Articular chondrocyte of knee joint (primary cell): Measurements from ENCODE around the gene SPRR2B. TPM values are rescaled to one million over a fixed set of nuclear protein-coding genes. Genes with fewer than 3 reads are reported as not detected.

Source experiments
- small RNA-seq: library from RNA; depleted of rRNA; stranded (forward); fragments of <200 nt; gene quantifications from one replicate; pipeline ENCODE3, GENCODE V24; 2012
- total RNA-seq: library from RNA; depleted of rRNA; stranded (reverse); fragments of >200 nt; gene quantifications from 2 replicates; pipeline ENCODE4 v1.2.3, GENCODE V29; 2012

The SPRR2B gene
- not detected in 2 replicates for total RNA-seq

DNA sequence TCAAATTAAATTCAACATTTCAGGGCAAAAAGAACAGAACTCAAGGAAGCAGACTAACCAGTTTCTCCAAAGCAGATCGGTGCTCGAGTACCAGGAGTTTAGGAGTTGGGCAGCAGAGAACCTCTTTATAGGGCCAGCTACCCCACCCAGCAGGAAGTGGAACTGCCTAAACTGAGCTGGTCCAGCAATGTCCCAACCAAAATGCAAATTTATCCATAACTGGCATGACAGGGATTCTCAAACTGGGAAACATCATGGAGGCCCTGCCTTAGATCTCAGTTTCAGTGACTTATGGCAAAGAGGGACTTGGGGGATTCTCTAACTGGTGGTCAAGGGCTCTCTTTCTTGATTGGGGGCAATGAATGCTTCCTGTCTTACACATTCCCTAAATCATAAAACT, at the start of gene SPRR2B:
TSS of gene SPRR2B (minus strand) at position 101 of the 400 bp plus-strand sequence. CDS start 772 bp downstream, outside the sequence.

DNA sequence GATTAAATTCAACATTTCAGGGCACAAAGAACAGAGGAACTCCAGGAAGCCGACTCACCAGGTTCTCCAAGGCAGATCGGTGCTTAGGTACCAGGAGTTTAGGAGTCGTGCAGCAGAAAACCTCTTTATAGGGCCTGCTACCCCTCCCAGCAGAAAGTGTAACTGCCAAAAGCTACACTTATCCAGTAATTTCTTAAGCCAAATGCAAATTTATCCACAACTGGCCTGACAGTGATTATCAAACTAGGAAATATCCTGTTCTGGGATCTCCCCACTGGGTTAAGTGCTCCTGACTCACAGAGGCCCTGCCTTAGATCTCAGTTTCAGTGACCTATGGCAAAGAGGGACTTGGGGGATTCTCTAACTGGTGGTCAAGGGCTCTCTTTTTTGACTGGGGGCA, 42.0 kb upstream of the SPRR2B start, which contains the start of gene SPRR2F:
TSS of gene SPRR2F (minus strand) at position 101 of the 400 bp plus-strand sequence. CDS start 783 bp downstream, outside the sequence.

GRCh38 chr1:153094426-153094825, 23.0 kb upstream of the SPRR2B start, which contains the start of gene SPRR2E:
Gene SPRR2E (minus strand): TSS chr1:153094526. CDS start chr1:153093751, 775 bp downstream.

GRCh38 chr1:153057375-153057774, 14.0 kb downstream of the SPRR2B start, which contains the start of gene SPRR2A:
Gene SPRR2A (minus strand): TSS chr1:153057512. CDS start chr1:153056735, 777 bp downstream.

DNA sequence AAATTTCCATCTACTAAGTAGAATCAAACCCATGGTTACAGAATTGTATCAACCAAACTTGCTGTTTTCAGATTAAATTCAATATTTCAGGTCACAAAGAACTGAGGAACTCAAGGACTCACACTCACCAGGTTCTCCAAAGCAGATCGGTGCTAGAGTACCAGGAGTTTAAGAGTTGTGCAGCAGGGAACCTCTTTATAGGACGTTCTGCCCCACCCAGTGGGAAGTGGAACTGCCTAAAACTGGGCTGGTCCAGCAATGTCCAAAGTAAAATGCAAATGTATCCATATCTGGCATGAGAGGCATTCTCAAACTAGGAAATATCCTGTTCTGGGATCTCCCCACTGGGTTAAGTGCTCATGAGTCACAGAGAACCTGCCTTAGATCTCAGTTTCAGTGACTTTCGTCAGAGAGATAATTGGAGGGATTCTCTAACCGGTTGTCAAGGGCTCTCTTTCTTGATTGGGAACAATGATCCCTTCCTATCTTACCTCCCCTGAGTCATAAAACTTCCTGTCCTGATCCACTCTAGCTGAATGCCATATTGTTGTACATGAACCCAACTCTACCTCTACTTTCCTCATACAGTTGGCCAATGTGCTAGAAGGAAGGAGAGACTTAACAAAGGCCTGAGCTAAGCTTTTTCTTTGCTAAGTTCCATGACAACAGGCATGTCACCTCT, 30.3 kb downstream of the SPRR2B start, which contains the start of gene SPRR2D:
TSS of gene SPRR2D (minus strand) at position 171 of the 682 bp plus-strand sequence. CDS start 774 bp downstream, outside the sequence.

DNA sequence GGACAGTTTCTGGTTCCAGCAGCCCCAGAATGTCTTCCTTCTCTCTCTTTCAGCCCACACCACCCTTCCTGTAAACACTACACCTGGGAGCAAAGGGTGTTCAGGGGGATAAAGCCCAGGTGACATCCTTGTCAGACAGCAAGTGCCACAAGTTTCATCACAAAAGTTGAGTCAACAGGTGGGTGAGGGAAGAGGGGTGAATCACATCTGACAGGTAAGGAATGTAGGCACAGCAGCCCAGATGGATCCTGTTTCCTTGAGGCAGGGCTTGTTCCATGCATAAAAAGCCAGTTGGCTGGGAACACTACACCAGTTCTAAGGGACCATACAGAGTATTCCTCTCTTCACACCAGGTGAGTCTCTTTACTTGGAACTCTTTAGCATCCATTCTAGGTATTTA, 40.5 kb downstream of the SPRR2B start, which contains the start of gene SPRR1B:
TSS of gene SPRR1B (plus strand) at position 309 of the 400 bp plus-strand sequence. CDS start 1,143 bp downstream, outside the sequence.

Small RNA genes lying within 50 kb of the gene (small RNA-seq; reads per million reads assigned to genes)
- gene AL356867.1, result not detected

Other genes with a start within 250 kb of the SPRR2B start
- gene LCE1A, start 244.1 kb downstream of the SPRR2B start, total RNA-seq, result not detected in 2 replicates
- not detected in 2 replicates for gene LCE6A, start 228.8 kb downstream of the SPRR2B start, total RNA-seq
- gene LCE7A, start 211.6 kb downstream of the SPRR2B start, total RNA-seq, result not detected in 2 replicates
- gene SMCP, start 193.3 kb downstream of the SPRR2B start, total RNA-seq, result not detected in 2 replicates
- 0.11 TPM in 1 of 2 replicates, not detected in the other for gene IVL, start 163.1 kb downstream of the SPRR2B start, total RNA-seq
- gene SPRR5, start 124.4 kb downstream of the SPRR2B start, total RNA-seq, result not detected in 2 replicates
- not detected in 2 replicates for gene SPRR4, start 101.0 kb downstream of the SPRR2B start, total RNA-seq
- not detected in 2 replicates for gene SPRR1A, start 87.5 kb downstream of the SPRR2B start, total RNA-seq
- gene SPRR3, start 69.9 kb downstream of the SPRR2B start, total RNA-seq, result not detected in 2 replicates
- gene SPRR1B, start 40.4 kb downstream of the SPRR2B start, total RNA-seq, result not detected in 2 replicates
- not detected in 2 replicates for gene SPRR2D, start 30.5 kb downstream of the SPRR2B start, total RNA-seq
- not detected in 2 replicates for gene SPRR2A, start 14.1 kb downstream of the SPRR2B start, total RNA-seq
- gene SPRR2E, start 22.9 kb upstream of the SPRR2B start, total RNA-seq, result not detected in 2 replicates
- gene SPRR2F, start 41.9 kb upstream of the SPRR2B start, total RNA-seq, result not detected in 2 replicates
- gene SPRR2G, start 79.3 kb upstream of the SPRR2B start, total RNA-seq, result not detected in 2 replicates
- not detected in 2 replicates for gene LELP1, start 131.8 kb upstream of the SPRR2B start, total RNA-seq
- gene PRR9, start 146.0 kb upstream of the SPRR2B start, total RNA-seq, result not detected in 2 replicates
- gene LORICRIN, start 188.1 kb upstream of the SPRR2B start, total RNA-seq, result not detected in 2 replicates
- gene PGLYRP3, start 241.3 kb upstream of the SPRR2B start, total RNA-seq, result not detected in 2 replicates